K562 (cell line): ENCODE data around the gene IKBKG. TPM values are rescaled to one million over a fixed set of nuclear protein-coding genes. Genes with fewer than 3 reads are reported as not detected.
A peak's percentile ranks its signal among the peaks of the same experiment; 100 is the strongest.

Experiments used
- CTBP1 ChIP-seq: fragments of 450-650 bp; IDR thresholded peaks from 2 replicates; pipeline ENCODE4 v1.6.1; 2016; ENCODE audit warnings: borderline replicate concordance
- FOS ChIP-seq: IDR thresholded peaks from 3 replicates; pipeline ENCODE4 v1.6.1; 2011; ENCODE audit not compliant: insufficient read length; ENCODE audit errors: extremely low read depth
- FOXA3 ChIP-seq, 2 experiments: fragments of 450-650 bp in 1 of 2; sonication (generic) in 1 of 2; formaldehyde crosslinking; IDR thresholded peaks in 1 of 2; conservative IDR thresholded peaks in 1 of 2; 2 replicates each; pipeline versions ENCODE4 v1.4.0 to v1.8.0; 2020 to 2022; ENCODE audit warnings: mild to moderate bottlenecking in 2 of 2, missing genetic modification reagents in 1 of 2
- GABPA ChIP-seq: fragments of 200-800 bp; sonication (Bioruptor generic); conservative IDR thresholded peaks from 2 replicates; pipeline ENCODE4 v1.6.1; 2016; ENCODE audit warnings: low read depth, missing genetic modification characterization, missing compliant biosample characterization
- KDM2B ChIP-seq: fragments of 250-450 bp; sonication (Bioruptor Pico); IDR thresholded peaks from 2 replicates; pipeline ENCODE4 v1.8.0; 2021; ENCODE audit warnings: mild to moderate bottlenecking, moderate library complexity
- NR4A1 ChIP-seq, 2 experiments: fragments of 250-450 bp in 1 of 2; fragments of 450-650 bp in 1 of 2; sonication (Bioruptor Pico) in 1 of 2; IDR thresholded peaks; 2 replicates each; pipeline versions ENCODE4 v1.4.0 to v1.6.1; 2016 to 2020; ENCODE audit warnings: mild to moderate bottlenecking in 2 of 2, missing compliant biosample characterization in 1 of 2, missing genetic modification characterization in 1 of 2, moderate library complexity in 1 of 2
- POLR2B ChIP-seq: fragments of 450-650 bp; IDR thresholded peaks from 2 replicates; pipeline ENCODE4 v1.6.1; 2018; ENCODE audit warnings: low read depth; ENCODE audit not compliant: partially characterized antibody
- PTBP1 ChIP-seq: fragments of 200-400 bp; formaldehyde crosslinking; IDR thresholded peaks from 2 replicates; pipeline ENCODE4 v1.6.1; 2017; ENCODE audit warnings: low read depth, low read length
- RFX5 ChIP-seq: IDR thresholded peaks from 2 replicates; pipeline ENCODE4 v1.6.1; 2011; ENCODE audit warnings: low read depth, mild to moderate bottlenecking, improper control_type of control experiment, low read length
- TOE1 ChIP-seq, 2 experiments: fragments of 450-650 bp in 1 of 2; sonication (generic) in 1 of 2; formaldehyde crosslinking in 1 of 2; IDR thresholded peaks; 2 replicates each; pipeline versions ENCODE4 v1.7.1 to v1.8.0; 2016 to 2022; ENCODE audit warnings: borderline replicate concordance in 2 of 2, mild to moderate bottlenecking in 2 of 2, antibody characterized with exemption in 1 of 2, inconsistent platforms in 1 of 2, low read depth in 1 of 2, missing genetic modification reagents in 1 of 2, moderate library complexity in 1 of 2
- ZNF408 ChIP-seq: fragments of 250-450 bp; sonication (Bioruptor Pico); IDR thresholded peaks from 2 replicates; pipeline ENCODE4 v1.4.0; 2020; ENCODE audit warnings: low read depth, mild to moderate bottlenecking, moderate library complexity
- ZNF561 ChIP-seq: fragments of 450-650 bp; formaldehyde crosslinking; conservative IDR thresholded peaks from 2 replicates; pipeline ENCODE4 v1.4.0; 2020; ENCODE audit warnings: mild to moderate bottlenecking, moderate library complexity
- ZNF830 ChIP-seq: fragments of 250-450 bp; sonication (Bioruptor Pico); IDR thresholded peaks from 2 replicates; pipeline ENCODE4 v1.5.0; 2021; ENCODE audit warnings: mild to moderate bottlenecking
- polyA plus RNA-seq, 8 experiments: library from polyadenylated mRNA; depleted of rRNA in 4 of 8; stranded (reverse) in 5 of 8; unstranded in 3 of 8; fragments of >200 nt; fragmentation: Nextera tagmentation in 2 of 8; fragmentation: Illumina TruSeq in 1 of 8; extraction: Ambion mirVana in 2 of 8; extraction: Trizol in 1 of 8; gene quantifications; 2 replicates each; pipeline versions ENCODE4 v1.2.1 to v1.2.3, GENCODE V29; 2011 to 2014; ENCODE audit warnings: inconsistent platforms in 1 of 8, missing spikeins in 1 of 8
- total RNA-seq, 7 experiments: library from RNA; depleted of rRNA in 6 of 7; stranded (reverse); fragments of >200 nt in 6 of 7; fragmentation: Illumina TruSeq in 2 of 7; extraction: Trizol in 2 of 7; gene quantifications; 2 replicates each; pipeline versions ENCODE4 v1.2.1 to v1.2.3, GENCODE V29; 2011 to 2021; ENCODE audit warnings: low replicate concordance in 1 of 7
- TF ChIP-seq, protein P1 (sequence below): sonication (generic); formaldehyde crosslinking; IDR thresholded peaks from 2 replicates; pipeline ENCODE4 v1.8.0; 2022; ENCODE audit warnings: mild to moderate bottlenecking, missing genetic modification reagents
- TF ChIP-seq, protein P2 (sequence below): fragments of 150-350 bp; conservative IDR thresholded peaks from 2 replicates; pipeline ENCODE4 v1.6.1; 2014; ENCODE audit warnings: low read length
- TF ChIP-seq, protein P3 (sequence below): fragments of 250-450 bp; sonication (Bioruptor Pico); IDR thresholded peaks from 2 replicates; pipeline ENCODE4 v1.5.0; 2021; ENCODE audit warnings: mild to moderate bottlenecking, borderline replicate concordance

IKBKG gene
- total and polyA plus RNA-seq, 9 of the 15 experiments (the other 6 are each of a cell fraction or from before 2014, with no cell fraction given), result 0.68 to 60.0 (median 21.9) TPM

DNA sequence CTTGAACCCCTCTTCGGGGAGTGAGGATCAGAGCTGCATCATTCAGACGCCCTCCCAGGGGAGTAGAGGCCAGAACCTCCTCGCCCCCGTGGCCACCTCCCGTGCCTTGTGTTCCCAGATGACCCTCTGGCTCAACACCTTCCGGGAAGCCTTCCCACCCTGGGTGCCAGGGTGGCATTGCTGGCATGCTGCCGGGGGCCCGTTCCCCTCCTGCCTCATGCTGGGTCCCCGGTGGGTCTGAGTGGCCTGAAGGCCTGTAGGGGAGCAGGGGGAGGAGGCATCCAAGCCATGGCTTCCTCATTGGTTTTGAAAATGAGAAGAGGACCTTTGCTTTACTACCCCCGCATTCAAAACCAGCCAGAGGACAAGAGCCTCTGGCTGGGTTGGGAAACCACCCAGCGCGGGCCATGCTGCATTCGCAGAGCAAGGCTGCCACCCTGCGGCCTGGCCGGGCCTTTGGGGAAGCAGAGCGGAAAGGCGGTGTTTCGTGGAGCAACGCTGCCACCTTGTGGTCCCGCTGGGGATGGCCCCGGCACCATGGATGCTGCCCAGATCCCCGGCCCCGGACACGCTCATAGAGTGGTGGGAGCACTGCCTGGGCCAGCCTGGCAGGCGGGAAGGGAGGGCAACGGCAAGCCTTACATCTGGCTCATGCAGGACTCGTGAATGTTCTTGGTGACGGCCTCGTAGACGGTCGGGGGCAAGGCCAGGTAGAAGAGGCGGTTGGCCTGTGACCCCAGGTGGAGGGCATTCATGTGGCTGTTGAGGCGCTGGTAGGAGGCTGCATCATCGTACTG, 12.7 kb upstream of the IKBKG start (continued):
- TF ChIP-seq ZNF408 (CRISPR knock-in tag) (no peak), FOXA3 (CRISPR knock-in tag; conservative IDR thresholded peaks at IDR 0.05 in 1 of 2, IDR thresholded peaks at IDR 0.05 in 1 of 2) (0 out of 4 replicates have a peak, but pooled peaks of 1 of the 2 experiments have one; percentile 8), FOS (no peak), POLR2B (no peak), NR4A1 (CRISPR knock-in tag; IDR thresholded peaks at IDR 0.05) (no peak), NR4A1 (tag; IDR thresholded peaks at IDR 0.05) (0 out of 2 replicates have a peak, but pooled peaks have one; percentile 22), RFX5 (no peak), ZNF561 (no peak), KDM2B (CRISPR knock-in tag) (no peak), GABPA (tag) (no peak), TOE1 (IDR thresholded peaks at IDR 0.05; ENCODE audit: borderline replicate concordance) (no peak), TOE1 (CRISPR knock-in tag; IDR thresholded peaks at IDR 0.05; ENCODE audit: borderline replicate concordance, low read depth) (no peak), CTBP1 (peak; percentile 71; the same call in 1 of the 2 replicates), PTBP1 (no peak), ZNF830 (no peak)
- TF ChIP-seq, protein P1, sequence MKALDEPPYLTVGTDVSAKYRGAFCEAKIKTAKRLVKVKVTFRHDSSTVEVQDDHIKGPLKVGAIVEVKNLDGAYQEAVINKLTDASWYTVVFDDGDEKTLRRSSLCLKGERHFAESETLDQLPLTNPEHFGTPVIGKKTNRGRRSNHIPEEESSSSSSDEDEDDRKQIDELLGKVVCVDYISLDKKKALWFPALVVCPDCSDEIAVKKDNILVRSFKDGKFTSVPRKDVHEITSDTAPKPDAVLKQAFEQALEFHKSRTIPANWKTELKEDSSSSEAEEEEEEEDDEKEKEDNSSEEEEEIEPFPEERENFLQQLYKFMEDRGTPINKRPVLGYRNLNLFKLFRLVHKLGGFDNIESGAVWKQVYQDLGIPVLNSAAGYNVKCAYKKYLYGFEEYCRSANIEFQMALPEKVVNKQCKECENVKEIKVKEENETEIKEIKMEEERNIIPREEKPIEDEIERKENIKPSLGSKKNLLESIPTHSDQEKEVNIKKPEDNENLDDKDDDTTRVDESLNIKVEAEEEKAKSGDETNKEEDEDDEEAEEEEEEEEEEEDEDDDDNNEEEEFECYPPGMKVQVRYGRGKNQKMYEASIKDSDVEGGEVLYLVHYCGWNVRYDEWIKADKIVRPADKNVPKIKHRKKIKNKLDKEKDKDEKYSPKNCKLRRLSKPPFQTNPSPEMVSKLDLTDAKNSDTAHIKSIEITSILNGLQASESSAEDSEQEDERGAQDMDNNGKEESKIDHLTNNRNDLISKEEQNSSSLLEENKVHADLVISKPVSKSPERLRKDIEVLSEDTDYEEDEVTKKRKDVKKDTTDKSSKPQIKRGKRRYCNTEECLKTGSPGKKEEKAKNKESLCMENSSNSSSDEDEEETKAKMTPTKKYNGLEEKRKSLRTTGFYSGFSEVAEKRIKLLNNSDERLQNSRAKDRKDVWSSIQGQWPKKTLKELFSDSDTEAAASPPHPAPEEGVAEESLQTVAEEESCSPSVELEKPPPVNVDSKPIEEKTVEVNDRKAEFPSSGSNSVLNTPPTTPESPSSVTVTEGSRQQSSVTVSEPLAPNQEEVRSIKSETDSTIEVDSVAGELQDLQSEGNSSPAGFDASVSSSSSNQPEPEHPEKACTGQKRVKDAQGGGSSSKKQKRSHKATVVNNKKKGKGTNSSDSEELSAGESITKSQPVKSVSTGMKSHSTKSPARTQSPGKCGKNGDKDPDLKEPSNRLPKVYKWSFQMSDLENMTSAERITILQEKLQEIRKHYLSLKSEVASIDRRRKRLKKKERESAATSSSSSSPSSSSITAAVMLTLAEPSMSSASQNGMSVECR (CRISPR knock-in tag), result peak; percentile 87
- TF ChIP-seq, protein P2, sequence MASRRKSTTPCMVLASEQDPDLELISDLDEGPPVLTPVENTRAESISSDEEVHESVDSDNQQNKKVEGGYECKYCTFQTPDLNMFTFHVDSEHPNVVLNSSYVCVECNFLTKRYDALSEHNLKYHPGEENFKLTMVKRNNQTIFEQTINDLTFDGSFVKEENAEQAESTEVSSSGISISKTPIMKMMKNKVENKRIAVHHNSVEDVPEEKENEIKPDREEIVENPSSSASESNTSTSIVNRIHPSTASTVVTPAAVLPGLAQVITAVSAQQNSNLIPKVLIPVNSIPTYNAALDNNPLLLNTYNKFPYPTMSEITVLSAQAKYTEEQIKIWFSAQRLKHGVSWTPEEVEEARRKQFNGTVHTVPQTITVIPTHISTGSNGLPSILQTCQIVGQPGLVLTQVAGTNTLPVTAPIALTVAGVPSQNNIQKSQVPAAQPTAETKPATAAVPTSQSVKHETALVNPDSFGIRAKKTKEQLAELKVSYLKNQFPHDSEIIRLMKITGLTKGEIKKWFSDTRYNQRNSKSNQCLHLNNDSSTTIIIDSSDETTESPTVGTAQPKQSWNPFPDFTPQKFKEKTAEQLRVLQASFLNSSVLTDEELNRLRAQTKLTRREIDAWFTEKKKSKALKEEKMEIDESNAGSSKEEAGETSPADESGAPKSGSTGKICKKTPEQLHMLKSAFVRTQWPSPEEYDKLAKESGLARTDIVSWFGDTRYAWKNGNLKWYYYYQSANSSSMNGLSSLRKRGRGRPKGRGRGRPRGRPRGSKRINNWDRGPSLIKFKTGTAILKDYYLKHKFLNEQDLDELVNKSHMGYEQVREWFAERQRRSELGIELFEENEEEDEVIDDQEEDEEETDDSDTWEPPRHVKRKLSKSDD, result 0 out of 2 replicates have a peak, but pooled peaks have one; percentile 48
- TF ChIP-seq, protein P3, sequence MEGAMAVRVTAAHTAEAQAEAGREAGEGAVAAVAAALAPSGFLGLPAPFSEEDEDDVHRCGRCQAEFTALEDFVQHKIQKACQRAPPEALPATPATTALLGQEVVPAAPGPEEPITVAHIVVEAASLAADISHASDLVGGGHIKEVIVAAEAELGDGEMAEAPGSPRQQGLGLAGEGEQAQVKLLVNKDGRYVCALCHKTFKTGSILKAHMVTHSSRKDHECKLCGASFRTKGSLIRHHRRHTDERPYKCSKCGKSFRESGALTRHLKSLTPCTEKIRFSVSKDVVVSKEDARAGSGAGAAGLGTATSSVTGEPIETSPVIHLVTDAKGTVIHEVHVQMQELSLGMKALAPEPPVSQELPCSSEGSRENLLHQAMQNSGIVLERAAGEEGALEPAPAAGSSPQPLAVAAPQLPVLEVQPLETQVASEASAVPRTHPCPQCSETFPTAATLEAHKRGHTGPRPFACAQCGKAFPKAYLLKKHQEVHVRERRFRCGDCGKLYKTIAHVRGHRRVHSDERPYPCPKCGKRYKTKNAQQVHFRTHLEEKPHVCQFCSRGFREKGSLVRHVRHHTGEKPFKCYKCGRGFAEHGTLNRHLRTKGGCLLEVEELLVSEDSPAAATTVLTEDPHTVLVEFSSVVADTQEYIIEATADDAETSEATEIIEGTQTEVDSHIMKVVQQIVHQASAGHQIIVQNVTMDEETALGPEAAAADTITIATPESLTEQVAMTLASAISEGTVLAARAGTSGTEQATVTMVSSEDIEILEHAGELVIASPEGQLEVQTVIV (CRISPR knock-in tag), result no peak
